CD4-positive, alpha-beta T cell treated with Interleukin-17A for 1 hour (primary cell): ENCODE results near the gene H19.

Experiments
- DNase-seq: peaks from one replicate; pipeline ENCODE4 v3.0.0-alpha.2; 2020

H19 gene

DNA sequence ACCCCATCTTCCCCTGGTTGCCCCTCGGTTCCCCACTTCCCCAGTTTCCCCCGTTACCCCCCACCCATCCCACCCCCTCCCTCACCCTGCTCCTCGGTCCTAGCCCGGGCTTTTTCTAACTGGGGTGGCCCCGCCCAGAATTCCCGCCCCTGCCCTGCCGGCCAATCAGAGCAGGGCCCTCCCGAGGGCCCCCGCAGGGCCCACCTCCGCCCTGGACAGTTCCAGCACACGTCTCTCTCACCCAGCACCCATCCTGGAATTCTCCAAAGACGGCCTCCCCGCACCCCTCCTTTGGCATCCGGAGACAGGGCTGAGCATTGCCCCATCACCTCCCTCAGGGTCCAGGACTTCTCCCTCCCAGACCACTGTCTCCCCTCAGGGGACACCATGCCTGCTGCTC, at the start of gene H19:
H19 (minus strand) TSS at position 88 of the 400 bp plus-strand sequence.
- no peak for DNase-seq

GRCh38 chr11:2041963-2042362, 44.3 kb upstream of the H19 start:
- no peak for DNase-seq

- no peak for DNase-seq
Measured at GRCh38 chr11:2041153-2041552, 43.5 kb upstream of the H19 start.

DNA sequence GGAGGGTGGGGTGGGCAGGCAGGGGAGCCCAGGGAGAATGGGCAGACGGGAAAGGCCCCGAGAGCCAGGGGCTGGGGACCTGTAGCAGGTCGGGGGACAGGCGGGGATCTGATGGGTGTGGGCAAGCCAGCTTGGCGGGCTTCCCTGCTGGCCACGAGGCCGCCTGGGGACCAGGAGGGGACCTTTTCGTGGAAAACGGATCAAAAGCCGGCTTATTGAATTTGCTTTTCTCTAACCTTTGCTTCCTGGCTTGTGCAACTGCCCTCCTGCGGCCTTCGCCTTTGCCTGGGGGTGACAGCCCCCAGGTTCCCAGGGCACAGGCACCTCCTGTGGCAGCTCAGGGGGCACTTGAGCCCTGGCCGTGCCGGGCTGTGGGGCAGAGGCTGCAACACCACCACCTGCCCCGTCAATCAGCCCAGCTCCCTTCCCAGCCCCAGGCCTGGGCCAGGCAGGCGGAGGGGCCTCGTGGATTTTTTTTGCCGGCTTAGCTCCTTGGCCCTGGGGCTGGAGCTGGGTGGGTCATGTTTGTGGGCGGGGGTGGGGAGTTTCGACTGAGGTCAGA, 41.6 kb upstream of the H19 start:
- no peak for DNase-seq

DNA sequence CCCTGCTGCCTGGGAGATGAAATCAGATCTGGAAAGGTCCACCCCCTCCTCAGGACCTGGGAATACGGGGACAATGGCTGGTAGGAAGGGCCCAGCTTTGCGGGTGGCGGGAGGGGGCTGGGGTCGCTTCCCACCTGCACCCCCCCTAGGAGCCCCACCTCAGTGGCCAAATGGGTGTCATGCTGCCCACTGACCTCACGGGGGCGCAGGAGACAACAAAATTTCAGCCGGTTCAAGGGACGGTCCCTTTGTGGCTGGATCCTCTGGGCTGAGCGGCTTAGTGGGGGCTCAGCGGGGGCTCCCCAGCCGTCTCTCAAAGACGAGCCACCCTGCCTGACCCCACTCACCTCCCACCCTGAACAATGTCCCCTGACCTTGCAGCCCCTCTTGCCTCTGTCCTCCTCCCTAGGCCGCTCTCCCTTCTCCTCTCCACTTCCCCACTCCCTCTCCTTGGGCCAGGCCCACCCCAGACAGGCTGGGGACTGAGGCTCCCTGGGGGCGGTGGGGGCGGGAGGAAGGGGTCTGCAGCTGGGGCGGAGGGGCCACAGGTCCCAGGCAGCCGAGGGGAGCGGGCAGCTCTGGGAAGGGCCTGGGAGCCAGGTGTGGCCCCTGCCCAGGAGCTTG, 39.3 kb upstream of the H19 start:
- no peak for DNase-seq

DNA sequence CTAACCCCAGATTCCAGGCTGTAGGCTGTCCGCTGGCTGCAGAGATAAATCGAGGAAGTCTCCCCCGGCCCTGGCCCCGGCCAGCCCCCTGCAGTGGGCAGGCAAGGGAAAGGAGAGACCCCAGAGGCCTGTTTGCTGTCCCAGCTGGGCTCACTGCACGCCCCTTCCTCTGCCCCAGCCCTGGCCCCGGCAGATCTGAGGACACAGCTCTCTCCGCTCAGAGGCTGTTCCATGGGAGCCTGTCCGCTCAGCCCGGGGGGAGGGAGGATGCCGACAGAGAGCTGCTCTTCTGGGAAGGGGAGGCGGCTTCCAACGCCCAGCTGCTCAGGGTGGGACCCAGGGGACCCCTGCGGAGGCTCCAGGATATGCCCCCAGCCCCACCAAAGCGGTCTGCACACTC, 37.7 kb upstream of the H19 start:
- DNase-seq, result no peak

DNA sequence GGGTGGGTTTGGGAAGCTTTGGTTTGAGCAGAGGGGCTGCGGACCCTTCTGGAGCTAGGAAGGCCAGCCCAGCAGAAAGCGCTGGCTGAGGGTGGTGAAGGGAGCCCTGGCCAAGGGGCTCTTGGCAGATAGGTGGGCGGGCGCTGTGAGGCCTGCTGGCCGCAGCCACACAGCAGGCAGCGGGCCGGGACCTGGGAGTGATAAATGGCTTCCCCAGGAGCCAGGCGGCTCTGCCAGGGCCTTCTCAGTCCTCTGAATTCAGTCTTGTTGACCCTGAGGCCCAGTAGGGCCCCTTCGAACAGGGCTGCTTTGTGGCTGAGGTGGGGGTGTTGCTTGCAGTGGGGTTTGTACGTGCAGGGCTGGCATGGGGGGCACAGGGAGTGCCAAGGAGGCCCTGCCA, 33.4 kb upstream of the H19 start:
- DNase-seq, result no peak

GRCh38 chr11:2027708-2028107, 30.1 kb upstream of the H19 start:
- no peak for DNase-seq

DNA sequence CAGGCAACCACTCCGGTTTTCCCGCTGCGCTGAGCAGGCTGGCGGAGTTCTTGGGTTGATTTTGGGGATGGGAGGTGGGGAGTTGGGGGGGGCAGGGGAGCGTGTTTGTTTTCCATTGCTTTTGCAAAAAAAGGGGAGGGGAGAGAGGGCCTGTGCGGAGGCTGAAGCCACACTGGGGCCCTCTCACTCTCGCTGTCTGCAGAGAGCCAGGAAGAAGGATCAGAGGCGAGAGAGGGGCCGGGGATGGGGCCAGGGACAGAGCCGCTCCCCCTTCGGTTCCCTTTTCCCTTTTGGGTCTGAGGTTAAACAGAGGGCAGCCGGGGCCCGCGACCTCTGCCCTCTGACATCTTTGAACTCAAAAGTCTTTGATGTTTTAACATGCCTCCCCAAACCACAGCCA, 17.4 kb upstream of the H19 start:
- no peak for DNase-seq

- no peak for DNase-seq
Measured at GRCh38 chr11:2012440-2012839, 14.8 kb upstream of the H19 start.

DNA sequence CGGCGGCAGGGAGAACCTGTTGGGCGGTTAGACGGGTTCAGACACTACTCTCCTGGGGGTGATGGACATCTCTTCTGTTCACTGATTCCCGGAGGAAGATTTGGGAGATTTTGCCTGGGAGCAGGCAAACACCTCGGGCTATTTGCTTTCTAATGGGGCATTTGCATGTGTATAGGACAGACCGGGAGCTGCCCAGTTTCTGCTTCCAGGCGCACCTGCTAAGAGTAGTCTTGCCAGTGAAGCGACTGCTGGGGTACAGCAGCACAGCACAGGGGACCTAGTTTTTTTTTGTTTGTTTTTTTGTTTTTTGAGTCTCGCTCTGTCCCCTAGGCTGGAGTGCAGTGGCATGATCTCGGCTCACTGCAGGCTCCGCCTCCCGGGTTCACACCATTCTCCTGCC, 6.8 kb upstream of the H19 start:
- no peak for DNase-seq

- DNase-seq, result no peak
Measured at GRCh38 chr11:2002807-2003206, 5.2 kb upstream of the H19 start.

- DNase-seq, result no peak
Measured at GRCh38 chr11:2002042-2002776, 4.6 kb upstream of the H19 start.

DNA sequence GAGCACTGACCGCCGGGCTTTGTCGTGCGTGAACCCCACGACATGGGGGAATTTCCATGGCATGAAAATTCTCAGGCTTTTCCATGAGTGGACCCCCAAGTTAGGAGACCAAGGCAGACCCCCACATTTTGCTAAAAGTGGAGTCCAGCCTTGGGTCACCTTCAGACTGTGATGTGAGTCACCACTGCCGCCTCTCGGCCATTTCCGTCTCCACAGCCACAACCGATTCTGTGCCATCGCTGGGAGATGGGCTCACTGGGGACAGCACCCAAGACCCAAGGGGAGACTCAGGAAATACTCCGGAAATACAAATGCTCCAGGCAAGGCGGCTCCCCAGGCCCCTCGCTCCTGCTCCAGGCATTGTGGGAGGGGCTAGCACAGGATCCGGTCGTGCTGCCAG, 1.2 kb upstream of the H19 start:
- no peak for DNase-seq

- no peak for DNase-seq
Measured at GRCh38 chr11:1998290-1998689, 648 bp upstream of the H19 start.

- DNase-seq, result no peak
Measured at GRCh38 chr11:1994121-1994520, 3.5 kb downstream of the H19 start.

- no peak for DNase-seq
Measured at GRCh38 chr11:1992111-1992510, 5.5 kb downstream of the H19 start.

GRCh38 chr11:1990872-1991578, 6.6 kb downstream of the H19 start:
- DNase-seq, result no peak

DNA sequence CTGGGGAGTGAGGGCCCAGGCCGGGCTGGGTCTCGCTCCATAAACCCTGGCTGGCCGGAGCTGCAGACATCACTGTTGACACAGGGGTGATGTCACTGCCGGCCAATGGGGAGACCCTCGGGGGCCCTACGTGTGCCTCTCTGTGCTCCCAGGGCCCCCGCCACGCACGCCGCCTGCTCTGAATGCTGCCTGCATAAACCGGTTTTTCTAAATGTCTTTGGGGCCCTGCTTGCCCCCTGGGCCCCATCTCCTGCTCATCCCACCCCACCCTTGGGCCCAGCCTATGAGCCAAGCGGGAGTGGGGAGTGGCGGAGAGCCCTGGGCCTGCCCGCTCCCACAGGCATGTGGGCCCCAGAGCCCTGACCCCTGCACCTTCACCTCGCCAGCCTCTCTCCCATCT, 7.7 kb downstream of the H19 start:
- no peak for DNase-seq

GRCh38 chr11:1988667-1989317, 8.8 kb downstream of the H19 start:
- no peak for DNase-seq

- no peak for DNase-seq
Measured at GRCh38 chr11:1988174-1988573, 9.5 kb downstream of the H19 start.

GRCh38 chr11:1987024-1987423, 10.6 kb downstream of the H19 start:
- DNase-seq, result no peak

GRCh38 chr11:1983601-1983961, 14.1 kb downstream of the H19 start:
- no peak for DNase-seq
